Measurements from ENCODE around the gene RABGAP1L.
A peak's percentile ranks its signal among the peaks of the same experiment; 100 is the strongest.

Gene RABGAP1L

GRCh38 chr1:174742805-174743653 is 583.7 kb downstream of the RABGAP1L start:
- H3K4me3 ChIP-seq (ENCODE audit: low read depth, low read length) = no peak overlapping the region
- TF ChIP-seq MYC (IDR thresholded peaks at IDR 0.05; ENCODE audit: low read depth, low read length) (no peak), MAX (IDR thresholded peaks at IDR 0.05; ENCODE audit: low read depth, low read length) (no peak), CTCF (IDR thresholded peaks at IDR 0.05; ENCODE audit: low read depth, low read length) (no peak), POLR2A (IDR thresholded peaks at IDR 0.05; ENCODE audit: extremely low read depth, insufficient read length) (no peak)
- no peak for DNase-seq (ENCODE audit: low read depth)

- no peak overlapping the region for H3K4me3 ChIP-seq (ENCODE audit: low read depth, low read length)
- DNase-seq (ENCODE audit: low read depth) = peak; percentile 51
- TF ChIP-seq CTCF (IDR thresholded peaks at IDR 0.05; ENCODE audit: low read depth, low read length) (peak; percentile 17), MYC (IDR thresholded peaks at IDR 0.05; ENCODE audit: low read depth, low read length) (no peak)
Observed at GRCh38 chr1:174743654-174744561, 584.6 kb downstream of the RABGAP1L start.

- no peak for TF ChIP-seq MYC (IDR thresholded peaks at IDR 0.05; ENCODE audit: low read depth, low read length)
- TF ChIP-seq POLR2A (IDR thresholded peaks at IDR 0.05; ENCODE audit: extremely low read depth, insufficient read length) = no peak
- TF ChIP-seq CTCF (IDR thresholded peaks at IDR 0.05; ENCODE audit: low read depth, low read length) = no peak
- TF ChIP-seq MAX (IDR thresholded peaks at IDR 0.05; ENCODE audit: low read depth, low read length) = no peak
- DNase-seq (ENCODE audit: low read depth) = no peak
- no peak overlapping the region for H3K4me3 ChIP-seq (ENCODE audit: low read depth, low read length)
Observed at GRCh38 chr1:174744886-174745285, 585.6 kb downstream of the RABGAP1L start.

GRCh38 chr1:174746024-174746808 is 586.9 kb downstream of the RABGAP1L start:
- TF ChIP-seq MAX (IDR thresholded peaks at IDR 0.05; ENCODE audit: low read depth, low read length) = no peak
- TF ChIP-seq POLR2A (IDR thresholded peaks at IDR 0.05; ENCODE audit: extremely low read depth, insufficient read length) = no peak
- TF ChIP-seq CTCF (IDR thresholded peaks at IDR 0.05; ENCODE audit: low read depth, low read length) = no peak
- TF ChIP-seq MYC (IDR thresholded peaks at IDR 0.05; ENCODE audit: low read depth, low read length) = no peak
- DNase-seq (ENCODE audit: low read depth) = peak; percentile 8
- H3K4me3 ChIP-seq (ENCODE audit: low read depth, low read length) = no peak overlapping the region

GRCh38 chr1:174747613-174748012 is 588.3 kb downstream of the RABGAP1L start:
- no peak overlapping the region for H3K4me3 ChIP-seq (ENCODE audit: low read depth, low read length)
- TF ChIP-seq MAX (IDR thresholded peaks at IDR 0.05; ENCODE audit: low read depth, low read length) (no peak), CTCF (IDR thresholded peaks at IDR 0.05; ENCODE audit: low read depth, low read length) (no peak), POLR2A (IDR thresholded peaks at IDR 0.05; ENCODE audit: extremely low read depth, insufficient read length) (no peak), MYC (IDR thresholded peaks at IDR 0.05; ENCODE audit: low read depth, low read length) (no peak)
- no peak for DNase-seq (ENCODE audit: low read depth)
